ENCODE results near the gene JDP2.

GRCh38 chr14:75409316-75410205 lies 18.3 kb upstream of the JDP2 start:
- TF ChIP-seq, protein P1, sequence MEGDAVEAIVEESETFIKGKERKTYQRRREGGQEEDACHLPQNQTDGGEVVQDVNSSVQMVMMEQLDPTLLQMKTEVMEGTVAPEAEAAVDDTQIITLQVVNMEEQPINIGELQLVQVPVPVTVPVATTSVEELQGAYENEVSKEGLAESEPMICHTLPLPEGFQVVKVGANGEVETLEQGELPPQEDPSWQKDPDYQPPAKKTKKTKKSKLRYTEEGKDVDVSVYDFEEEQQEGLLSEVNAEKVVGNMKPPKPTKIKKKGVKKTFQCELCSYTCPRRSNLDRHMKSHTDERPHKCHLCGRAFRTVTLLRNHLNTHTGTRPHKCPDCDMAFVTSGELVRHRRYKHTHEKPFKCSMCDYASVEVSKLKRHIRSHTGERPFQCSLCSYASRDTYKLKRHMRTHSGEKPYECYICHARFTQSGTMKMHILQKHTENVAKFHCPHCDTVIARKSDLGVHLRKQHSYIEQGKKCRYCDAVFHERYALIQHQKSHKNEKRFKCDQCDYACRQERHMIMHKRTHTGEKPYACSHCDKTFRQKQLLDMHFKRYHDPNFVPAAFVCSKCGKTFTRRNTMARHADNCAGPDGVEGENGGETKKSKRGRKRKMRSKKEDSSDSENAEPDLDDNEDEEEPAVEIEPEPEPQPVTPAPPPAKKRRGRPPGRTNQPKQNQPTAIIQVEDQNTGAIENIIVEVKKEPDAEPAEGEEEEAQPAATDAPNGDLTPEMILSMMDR (IDR thresholded peaks at IDR 0.05) = no peak
- no peak for TF ChIP-seq POLR2A (IDR thresholded peaks at IDR 0.05)
